Dedifferentiated amniotic fluid mesenchymal stem cell (primary cell): ENCODE data around the gene CYTH3.
A peak's percentile ranks its signal among the peaks of the same experiment; 100 is the strongest.

Experiments used
- DNase-seq: peaks from one replicate; pipeline ENCODE4 v3.0.0-alpha.2; 2016; ENCODE audit errors: extremely low spot score

Gene CYTH3

GRCh38 chr7:6258440-6259182, 13.8 kb downstream of the CYTH3 start:
- DNase-seq: peak; percentile 90

GRCh38 chr7:6257675-6258074, 14.7 kb downstream of the CYTH3 start:
- DNase-seq: no peak

GRCh38 chr7:6256677-6257535, 15.5 kb downstream of the CYTH3 start:
- DNase-seq: peak; percentile 58

- DNase-seq: no peak
Observed at GRCh38 chr7:6256109-6256483, 16.3 kb downstream of the CYTH3 start.

GRCh38 chr7:6254866-6255265, 17.6 kb downstream of the CYTH3 start:
- DNase-seq: no peak

- DNase-seq: peak; percentile 42
Observed at GRCh38 chr7:6252748-6253147, 19.7 kb downstream of the CYTH3 start.

GRCh38 chr7:6252341-6252746, 20.1 kb downstream of the CYTH3 start:
- peak; percentile 57 for DNase-seq

GRCh38 chr7:6251653-6252052, 20.8 kb downstream of the CYTH3 start:
- DNase-seq: peak; percentile 28

- no peak for DNase-seq
Observed at GRCh38 chr7:6250364-6250833, 22.0 kb downstream of the CYTH3 start.

GRCh38 chr7:6249043-6249442, 23.4 kb downstream of the CYTH3 start:
- no peak for DNase-seq

GRCh38 chr7:6248581-6248980, 23.8 kb downstream of the CYTH3 start:
- peak; percentile 43 for DNase-seq

GRCh38 chr7:6246251-6246917, 26.0 kb downstream of the CYTH3 start:
- DNase-seq: peak; percentile 75

GRCh38 chr7:6244021-6244420, 28.4 kb downstream of the CYTH3 start:
- no peak for DNase-seq

GRCh38 chr7:6243168-6243567, 29.3 kb downstream of the CYTH3 start:
- no peak for DNase-seq

- no peak for DNase-seq
Observed at GRCh38 chr7:6242561-6242960, 29.9 kb downstream of the CYTH3 start.

- no peak for DNase-seq
Observed at GRCh38 chr7:6241607-6241973, 30.8 kb downstream of the CYTH3 start.

GRCh38 chr7:6238309-6238925, 34.0 kb downstream of the CYTH3 start:
- no peak for DNase-seq

GRCh38 chr7:6237730-6238129, 34.7 kb downstream of the CYTH3 start:
- no peak for DNase-seq

GRCh38 chr7:6237011-6237410, 35.4 kb downstream of the CYTH3 start:
- no peak for DNase-seq

GRCh38 chr7:6235029-6235871, 37.2 kb downstream of the CYTH3 start:
- no peak for DNase-seq

- DNase-seq: no peak
Observed at GRCh38 chr7:6234384-6234783, 38.0 kb downstream of the CYTH3 start.
